Activated B cell treated with CpG ODN at 0.5 μM for 24 hours (primary cell): Measurements from ENCODE around the gene NCK1. TPM values are rescaled to one million over a fixed set of nuclear protein-coding genes. Genes with fewer than 3 reads are reported as not detected.

ENCODE experiments used
- ATAC-seq: fragments of 200-7000 bp; cut with Tn5 transposase; one replicate; pipeline ENCODE4 v1.10.0; 2021; ENCODE audit warnings: low read depth, mild to moderate bottlenecking, moderate library complexity
- CTCF ChIA-PET: fragments of 350-600 bp; sonication (Branson Sonifier 250); formaldehyde crosslinking; loops from one replicate; lab custom pipeline; 2021; ENCODE audit warnings: antibody characterized with exemption; lab: Charles Lee
- POLR2A ChIA-PET: fragments of 350-600 bp; sonication (Branson Sonifier 250); formaldehyde crosslinking; loops from one replicate; lab custom pipeline; 2021; ENCODE audit warnings: antibody characterized with exemption; lab: Charles Lee
- DNase-seq: peaks from one replicate; pipeline ENCODE4 v3.0.0; 2022
- H3K27ac Mint-ChIP-seq: one replicate; pipeline ENCODE4 v1.8.0; 2020; ENCODE audit warnings: mixed read lengths
- H3K27me3 Mint-ChIP-seq: one replicate; pipeline ENCODE4 v1.8.0; 2021; ENCODE audit warnings: mixed read lengths
- H3K36me3 Mint-ChIP-seq: one replicate; pipeline ENCODE4 v1.8.0; 2021; ENCODE audit warnings: low read depth, mixed read lengths
- H3K4me1 Mint-ChIP-seq: one replicate; pipeline ENCODE4 v1.8.0; 2021; ENCODE audit warnings: mixed read lengths
- H3K4me3 Mint-ChIP-seq: one replicate; pipeline ENCODE4 v1.8.0; 2020; ENCODE audit warnings: mild to moderate bottlenecking, mixed read lengths
- H3K9me3 Mint-ChIP-seq: one replicate; pipeline ENCODE4 v1.8.0; 2020; ENCODE audit warnings: mixed read lengths
- intact Hi-C: fragments of 100-400 bp; cut with micrococcal nuclease; formaldehyde crosslinking; loops from one replicate; pipeline ENCODE4 v1.15.1; 2024
- total RNA-seq: library from RNA; stranded (reverse); gene quantifications from 2 replicates; pipeline ENCODE4 v1.2.3, GENCODE V29; 2022
- TF ChIP-seq, protein P1 (sequence below): fragments of 200-600 bp; IDR thresholded peaks from one replicate; pipeline ENCODE4 v1.8.0; 2022; ENCODE audit warnings: antibody characterized with exemption, mild to moderate bottlenecking

The NCK1 gene
- total RNA-seq, 1 donor from 2014 or later = 29.7 TPM

- Mint-ChIP-seq H3K9me3 (no peaks in the 10 kb centered on the region), H3K36me3 (peaks cover 17% of the 10 kb centered on the region), H3K27ac (no peak overlapping the region), H3K4me3 (no peak overlapping the region), H3K27me3 (no peaks in the 10 kb centered on the region), H3K4me1 (no peaks in the 10 kb centered on the region)
- intact Hi-C loops = no loop called here
- POLR2A ChIA-PET = no interaction called here
- DNase-seq (no peak), ATAC-seq (no peak)
- CTCF ChIA-PET = no interaction called here
- TF ChIP-seq, protein P1, sequence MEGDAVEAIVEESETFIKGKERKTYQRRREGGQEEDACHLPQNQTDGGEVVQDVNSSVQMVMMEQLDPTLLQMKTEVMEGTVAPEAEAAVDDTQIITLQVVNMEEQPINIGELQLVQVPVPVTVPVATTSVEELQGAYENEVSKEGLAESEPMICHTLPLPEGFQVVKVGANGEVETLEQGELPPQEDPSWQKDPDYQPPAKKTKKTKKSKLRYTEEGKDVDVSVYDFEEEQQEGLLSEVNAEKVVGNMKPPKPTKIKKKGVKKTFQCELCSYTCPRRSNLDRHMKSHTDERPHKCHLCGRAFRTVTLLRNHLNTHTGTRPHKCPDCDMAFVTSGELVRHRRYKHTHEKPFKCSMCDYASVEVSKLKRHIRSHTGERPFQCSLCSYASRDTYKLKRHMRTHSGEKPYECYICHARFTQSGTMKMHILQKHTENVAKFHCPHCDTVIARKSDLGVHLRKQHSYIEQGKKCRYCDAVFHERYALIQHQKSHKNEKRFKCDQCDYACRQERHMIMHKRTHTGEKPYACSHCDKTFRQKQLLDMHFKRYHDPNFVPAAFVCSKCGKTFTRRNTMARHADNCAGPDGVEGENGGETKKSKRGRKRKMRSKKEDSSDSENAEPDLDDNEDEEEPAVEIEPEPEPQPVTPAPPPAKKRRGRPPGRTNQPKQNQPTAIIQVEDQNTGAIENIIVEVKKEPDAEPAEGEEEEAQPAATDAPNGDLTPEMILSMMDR = no peak
These were observed 21.8 kb upstream of the NCK1 start for GRCh38 chr3:136840252-136840651.

DNA sequence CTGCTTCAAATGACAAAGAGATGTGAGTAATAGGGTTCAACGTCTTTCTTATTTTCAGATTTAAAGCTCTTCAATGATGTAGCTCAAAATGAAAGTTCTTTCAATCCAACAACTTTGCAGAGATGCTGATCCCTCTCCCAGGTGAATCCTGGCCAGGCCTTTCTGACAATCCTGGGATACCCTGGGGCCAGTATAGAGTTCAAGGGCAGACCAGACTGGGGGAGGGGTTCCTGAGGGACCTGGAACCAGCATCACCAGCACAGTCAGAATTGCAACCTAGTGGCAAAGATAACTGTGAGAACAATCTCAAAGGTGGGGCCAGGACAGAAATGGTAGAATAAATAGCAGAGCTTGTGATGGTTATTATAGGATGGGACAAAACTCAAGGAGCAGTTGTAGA, 19.7 kb upstream of the NCK1 start:
- TF ChIP-seq, protein P1 = no peak
- ATAC-seq (no peak), DNase-seq (no peak)
- H3K27me3 Mint-ChIP-seq = no peaks in the 10 kb centered on the region
- H3K4me1 Mint-ChIP-seq = no peaks in the 10 kb centered on the region
- ChIA-PET POLR2A (no interaction called here), CTCF (no interaction called here)
- H3K4me3 Mint-ChIP-seq = no peak overlapping the region
- peaks cover 22% of the 10 kb centered on the region for H3K36me3 Mint-ChIP-seq
- no peak overlapping the region for H3K27ac Mint-ChIP-seq
- H3K9me3 Mint-ChIP-seq = no peaks in the 10 kb centered on the region
- intact Hi-C loops = no loop called here

DNA sequence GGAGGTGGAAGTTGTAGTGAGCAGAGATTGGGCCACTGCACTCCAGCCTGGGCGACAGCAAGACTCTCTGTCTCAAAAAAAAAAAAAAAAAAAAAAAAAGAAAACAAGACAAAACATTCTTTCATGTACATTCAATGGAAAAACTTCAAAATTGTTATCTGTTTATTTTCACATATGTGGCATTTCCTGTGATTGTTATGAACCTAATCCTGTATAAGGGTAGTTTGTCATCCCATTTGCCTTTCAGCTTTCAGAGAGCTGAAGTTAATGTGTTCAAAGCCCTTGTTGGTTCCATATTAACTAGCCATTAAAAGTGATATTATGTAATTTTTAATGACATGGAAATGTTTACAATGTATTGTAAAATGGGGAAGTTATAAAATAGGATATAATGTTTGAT, 17.3 kb upstream of the NCK1 start:
- Mint-ChIP-seq H3K9me3 (no peaks in the 10 kb centered on the region), H3K4me1 (no peaks in the 10 kb centered on the region), H3K4me3 (no peak overlapping the region), H3K36me3 (peaks cover 19% of the 10 kb centered on the region), H3K27me3 (no peaks in the 10 kb centered on the region), H3K27ac (no peak overlapping the region)
- DNase-seq = no peak
- ChIA-PET CTCF (no interaction called here), POLR2A (interaction anchor here (0.7 kb wide), 1 partner anchor 13 kb away, joined by 10 read pairs; no protein-coding TSS in a partner anchor)
- TF ChIP-seq, protein P1 = no peak
- intact Hi-C loops = no loop called here
- ATAC-seq = no peak

DNA sequence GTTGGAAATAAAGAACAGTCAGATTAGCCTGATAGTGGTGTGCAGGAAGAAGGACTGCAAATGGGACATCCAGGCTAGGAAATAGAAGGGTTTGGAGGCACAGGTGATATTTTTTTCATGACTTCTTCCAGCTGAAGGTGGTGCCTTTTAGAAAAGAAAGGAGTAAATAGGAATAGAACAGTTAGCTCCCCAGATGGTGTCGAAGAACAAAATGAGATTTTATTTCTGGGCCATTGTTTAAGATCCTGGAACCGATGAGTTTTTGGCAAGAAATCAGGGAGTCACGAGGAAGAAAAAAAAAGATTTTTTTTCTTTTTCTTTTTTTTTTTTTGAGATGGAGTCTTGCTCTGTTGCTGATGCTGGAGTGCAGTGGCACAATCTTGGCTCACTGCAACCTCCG, 9.8 kb upstream of the NCK1 start:
- Mint-ChIP-seq H3K27ac (no peak overlapping the region), H3K27me3 (no peaks in the 10 kb centered on the region), H3K9me3 (peaks cover 2% of the 10 kb centered on the region), H3K36me3 (peaks cover 19% of the 10 kb centered on the region), H3K4me1 (no peaks in the 10 kb centered on the region), H3K4me3 (no peak overlapping the region)
- intact Hi-C loops = no loop called here
- no peak for DNase-seq
- TF ChIP-seq, protein P1 = no peak
- no peak for ATAC-seq
- CTCF ChIA-PET = no interaction called here
- POLR2A ChIA-PET = interaction anchor here (0.6 to 0.7 kb wide), 2 partner anchors 10 to 13 kb away, joined by 3 read pairs; partner anchors contain the start of gene NCK1

DNA sequence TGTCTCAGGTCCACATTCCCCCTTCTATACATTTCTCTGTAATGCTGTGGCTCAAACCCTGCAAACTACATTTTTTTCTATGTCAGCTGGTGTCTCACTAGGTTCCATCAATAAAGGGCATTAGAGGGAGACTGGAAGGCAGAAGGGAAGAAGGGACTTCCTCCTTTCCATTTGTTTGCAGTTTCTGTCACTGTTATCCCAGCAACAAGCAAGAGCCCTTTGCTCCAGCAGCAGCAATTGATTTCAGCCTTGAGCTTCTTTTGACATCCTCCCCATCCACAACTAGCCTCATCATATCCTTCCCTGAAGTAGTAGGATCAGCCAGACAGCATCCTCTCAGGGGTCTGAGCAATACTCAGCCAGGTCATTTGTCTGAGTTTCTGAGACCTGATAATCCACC, 5.3 kb upstream of the NCK1 start:
- H3K9me3 Mint-ChIP-seq = peaks cover 2% of the 10 kb centered on the region
- H3K27me3 Mint-ChIP-seq = no peaks in the 10 kb centered on the region

More for the DNA sequence above, 5.3 kb upstream of the NCK1 start:
- peaks cover 21% of the 10 kb centered on the region for H3K36me3 Mint-ChIP-seq
- ATAC-seq (no peak), DNase-seq (no peak)
- H3K4me1 Mint-ChIP-seq = peaks cover 16% of the 10 kb centered on the region
- H3K4me3 Mint-ChIP-seq = no peak overlapping the region
- TF ChIP-seq, protein P1 = no peak
- intact Hi-C loops = no loop called here
- CTCF ChIA-PET = no interaction called here
- POLR2A ChIA-PET = no interaction called here
- H3K27ac Mint-ChIP-seq = no peak overlapping the region
